AG04450 (cell line): ENCODE results near the gene PTMS. TPM values are rescaled to one million over a fixed set of nuclear protein-coding genes. Genes with fewer than 3 reads are reported as not detected.
A peak's percentile ranks its signal among the peaks of the same experiment; 100 is the strongest.

Experiments used
- CTCF ChIA-PET: fragments of 300-600, 350-600 bp; formaldehyde crosslinking; extraction: SDS; loops from one replicate; lab custom pipeline; 2022; ENCODE audit warnings: antibody characterized with exemption, inconsistent platforms; lab: Charles Lee
- POLR2A ChIA-PET: fragments of 350-600 bp; formaldehyde crosslinking; extraction: SDS; loops from one replicate; lab custom pipeline; 2021; ENCODE audit warnings: antibody characterized with exemption, inconsistent platforms; lab: Yijun Ruan, JAX
- DNase-seq: peaks from one replicate; pipeline ENCODE4 v3.0.0-alpha.2; 2011; ENCODE audit warnings: low read depth, low spot score
- H3K27ac ChIP-seq: one replicate; pipeline ENCODE4 v1.5.1; 2012; ENCODE audit warnings: low read depth, low read length, control low read depth
- H3K27me3 ChIP-seq: one replicate; pipeline ENCODE4 v1.6.0; 2012; ENCODE audit warnings: low read length; ENCODE audit not compliant: control insufficient read depth, insufficient read depth
- H3K4me3 ChIP-seq: 2 replicates; pipeline ENCODE4 v1.5.1; 2011; ENCODE audit warnings: mild to moderate bottlenecking, low read depth, low read length, control low read depth
- H3K9me3 ChIP-seq: 2 replicates; pipeline ENCODE4 v1.5.1; 2012; ENCODE audit warnings: low read length; ENCODE audit not compliant: control insufficient read depth, insufficient read depth
- polyA plus RNA-seq: library from polyadenylated mRNA; depleted of rRNA; stranded (reverse); fragments of >200 nt; gene quantifications from 2 replicates; pipeline ENCODE4 v1.2.3, GENCODE V29; 2011
- TF ChIP-seq, protein P1 (sequence below): IDR thresholded peaks from 2 replicates; pipeline ENCODE4 v1.5.1; 2011; ENCODE audit warnings: low read depth, low read length, control low read depth, inconsistent platforms

Gene PTMS
- polyA plus RNA-seq, 1 experiment, result 170 TPM

DNA sequence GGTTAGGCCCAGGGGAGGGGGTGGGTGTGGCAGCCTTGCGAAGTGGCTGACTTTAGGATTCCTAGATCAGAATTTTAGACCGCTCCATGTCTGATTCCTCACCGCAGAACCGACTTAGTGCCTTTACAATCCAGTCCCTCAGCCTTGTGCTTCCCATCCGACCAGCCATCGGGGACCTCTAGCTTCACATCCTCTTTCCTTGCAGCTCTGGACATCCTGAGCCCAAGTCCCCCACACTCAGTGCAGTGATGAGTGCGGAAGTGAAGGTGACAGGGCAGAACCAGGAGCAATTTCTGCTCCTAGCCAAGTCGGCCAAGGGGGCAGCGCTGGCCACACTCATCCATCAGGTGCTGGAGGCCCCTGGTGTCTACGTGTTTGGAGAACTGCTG is 41.8 kb upstream of the PTMS start:
- Histone ChIP-seq H3K27ac (peak overlapping the region; percentile 92), H3K27me3 (no peaks in the 10 kb centered on the region), H3K4me3 (peak overlapping the region; percentile 62), H3K9me3 (no peaks in the 10 kb centered on the region)
- ChIA-PET CTCF (interaction anchor here (1.0 to 3.2 kb wide), 7 partner anchors 11 to 148 kb away, joined by 4 to 12 read pairs (median 6); partner anchors contain the start of genes MLF2 and SPSB2), POLR2A (interaction anchor here (0.6 to 1.8 kb wide), 18 partner anchors 10 to 190 kb away, joined by 3 to 39 read pairs (median 4); partner anchors contain the start of genes GAPDH, MLF2, PTMS and USP5)
- TF ChIP-seq, protein P1, sequence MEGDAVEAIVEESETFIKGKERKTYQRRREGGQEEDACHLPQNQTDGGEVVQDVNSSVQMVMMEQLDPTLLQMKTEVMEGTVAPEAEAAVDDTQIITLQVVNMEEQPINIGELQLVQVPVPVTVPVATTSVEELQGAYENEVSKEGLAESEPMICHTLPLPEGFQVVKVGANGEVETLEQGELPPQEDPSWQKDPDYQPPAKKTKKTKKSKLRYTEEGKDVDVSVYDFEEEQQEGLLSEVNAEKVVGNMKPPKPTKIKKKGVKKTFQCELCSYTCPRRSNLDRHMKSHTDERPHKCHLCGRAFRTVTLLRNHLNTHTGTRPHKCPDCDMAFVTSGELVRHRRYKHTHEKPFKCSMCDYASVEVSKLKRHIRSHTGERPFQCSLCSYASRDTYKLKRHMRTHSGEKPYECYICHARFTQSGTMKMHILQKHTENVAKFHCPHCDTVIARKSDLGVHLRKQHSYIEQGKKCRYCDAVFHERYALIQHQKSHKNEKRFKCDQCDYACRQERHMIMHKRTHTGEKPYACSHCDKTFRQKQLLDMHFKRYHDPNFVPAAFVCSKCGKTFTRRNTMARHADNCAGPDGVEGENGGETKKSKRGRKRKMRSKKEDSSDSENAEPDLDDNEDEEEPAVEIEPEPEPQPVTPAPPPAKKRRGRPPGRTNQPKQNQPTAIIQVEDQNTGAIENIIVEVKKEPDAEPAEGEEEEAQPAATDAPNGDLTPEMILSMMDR, result no peak
- DNase-seq, result no peak

GRCh38 chr12:6725350-6725749 is 40.8 kb upstream of the PTMS start:
- H3K27ac ChIP-seq, result no peak overlapping the region
- no peak overlapping the region for H3K4me3 ChIP-seq
- H3K27me3 ChIP-seq, result no peaks in the 10 kb centered on the region
- H3K9me3 ChIP-seq, result no peaks in the 10 kb centered on the region
- DNase-seq, result no peak
- CTCF ChIA-PET, result interaction anchor here (0.6 to 3.2 kb wide), 4 partner anchors 10 to 175 kb away, joined by 4 to 14 read pairs (median 8); partner anchors contain the start of gene MLF2
- POLR2A ChIA-PET, result no interaction called here
- TF ChIP-seq, protein P1, result no peak

- no peak overlapping the region for H3K27ac ChIP-seq
- DNase-seq, result no peak
- no peak overlapping the region for H3K4me3 ChIP-seq
- TF ChIP-seq, protein P1, result no peak
- H3K27me3 ChIP-seq, result no peaks in the 10 kb centered on the region
- POLR2A ChIA-PET, result no interaction called here
- H3K9me3 ChIP-seq, result no peaks in the 10 kb centered on the region
- CTCF ChIA-PET, result no interaction called here
Measured at GRCh38 chr12:6729186-6729585, 37.0 kb upstream of the PTMS start.

- TF ChIP-seq, protein P1, result no peak
- POLR2A ChIA-PET, result no interaction called here
- CTCF ChIA-PET, result no interaction called here
- Histone ChIP-seq H3K27ac (no peak overlapping the region), H3K27me3 (no peaks in the 10 kb centered on the region), H3K9me3 (no peaks in the 10 kb centered on the region), H3K4me3 (no peak overlapping the region)
- DNase-seq, result no peak
Measured at GRCh38 chr12:6730169-6730568, 36.0 kb upstream of the PTMS start.

- no peak overlapping the region for H3K27ac ChIP-seq
- H3K4me3 ChIP-seq, result no peak overlapping the region
- TF ChIP-seq, protein P1, result no peak
- ChIA-PET CTCF (interaction anchor here (0.7 to 2.0 kb wide), 7 partner anchors 10 to 135 kb away, joined by 3 to 7 read pairs (median 4); partner anchors contain the start of genes COPS7A, MLF2 and PTMS), POLR2A (interaction anchor here (0.6 to 2.1 kb wide), 3 partner anchors 11 to 34 kb away, joined by 3 to 7 read pairs (median 6); partner anchors contain the start of gene COPS7A)
- no peak for DNase-seq
- H3K27me3 ChIP-seq, result no peaks in the 10 kb centered on the region
- H3K9me3 ChIP-seq, result no peaks in the 10 kb centered on the region
Measured at GRCh38 chr12:6734506-6735387, 31.4 kb upstream of the PTMS start.
